ENCODE measurements around the gene AMFR. TPM values are rescaled to one million over a fixed set of nuclear protein-coding genes. Genes with fewer than 3 reads are reported as not detected.
A peak's percentile ranks its signal among the peaks of the same experiment; 100 is the strongest.

Gene AMFR
- total RNA-seq, 1 experiment from 2014 or later = 25.6 TPM

DNA sequence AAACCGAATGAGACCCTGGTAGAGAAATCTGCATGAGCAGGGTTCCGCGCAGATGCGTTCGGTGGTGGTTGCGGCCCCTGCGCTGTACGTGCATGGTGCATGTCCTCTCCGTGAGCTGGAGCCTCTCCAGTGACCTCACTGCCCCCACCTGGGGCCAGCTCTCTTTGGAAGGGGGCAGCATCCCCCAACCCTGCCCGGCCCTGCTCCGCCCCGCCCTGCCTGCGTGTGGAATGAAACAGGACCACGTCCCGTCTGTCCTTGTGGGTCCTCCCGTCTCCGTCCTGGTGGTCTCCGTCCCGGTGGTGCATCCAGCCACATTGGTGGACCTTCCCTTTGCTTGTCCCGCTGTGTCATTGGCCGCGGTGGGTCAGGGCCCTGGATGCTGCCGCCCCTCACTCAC, 84.9 kb downstream of the AMFR start:
- Mint-ChIP-seq H3K4me3 (no peak overlapping the region), H3K27ac (peak overlapping the region in 1 of 3 experiments; percentile 62; a peak in 1 of 7 replicates), H3K36me3 (ENCODE audit: insufficient read depth in 1 of 3, low read depth in 3 of 3) (peaks cover 0 to 3% (median 0%) of the 10 kb centered on the region in 3 experiments; a peak in 3 of 7 replicates), H3K27me3 (ENCODE audit: low read depth) (no peaks in the 10 kb centered on the region), H3K4me1 (no peaks in the 10 kb centered on the region), H3K9me3 (no peaks in the 10 kb centered on the region)
- Histone ChIP-seq H2BK20ac (ENCODE audit: low read depth, low read length, poor library complexity, severe bottlenecking) (no peak overlapping the region), H3K9me3 (ENCODE audit: control insufficient read depth, low read depth, low read length) (no peaks in the 10 kb centered on the region), H4K91ac (ENCODE audit: insufficient read length, low read depth, low read length) (no peak overlapping the region), H3K4me1 (ENCODE audit: insufficient read depth, low read length) (no peaks in the 10 kb centered on the region), H4K20me1 (ENCODE audit: control insufficient read depth, insufficient read depth, insufficient read length) (no peaks in the 10 kb centered on the region), H3K14ac (ENCODE audit: insufficient read depth, low read length) (no peak overlapping the region), H3T11ph (ENCODE audit: low read length) (no peak overlapping the region), H3K9ac (ENCODE audit: extremely low read depth, insufficient read length, low read length) (no peak overlapping the region), H3K18ac (ENCODE audit: insufficient read length, low read depth, low read length) (no peak overlapping the region), H3K27me3 (ENCODE audit: insufficient read depth, low read length) (no peaks in the 10 kb centered on the region), H3K4me2 (ENCODE audit: insufficient read depth, insufficient read length, low read length) (no peak overlapping the region), H2AK5ac (ENCODE audit: insufficient read length, low read length) (no peak overlapping the region), H4K5ac (ENCODE audit: insufficient read length, low read depth, low read length) (no peak overlapping the region), H3K79me1 (ENCODE audit: insufficient read depth, low read depth, low read length, poor library complexity, severe bottlenecking) (no peaks in the 10 kb centered on the region), H2BK12ac (ENCODE audit: insufficient read length, low read depth, low read length) (no peak overlapping the region), H3K56ac (ENCODE audit: insufficient read length, low read depth, low read length) (no peak overlapping the region), H2BK5ac (ENCODE audit: insufficient read length, low read length) (no peak overlapping the region), H3K79me2 (ENCODE audit: insufficient read depth, low read length) (no peaks in the 10 kb centered on the region), H2AFZ (ENCODE audit: low read length) (no peak overlapping the region), H3K27ac (ENCODE audit: insufficient read length, low read depth, low read length) (no peak overlapping the region), H3K4ac (ENCODE audit: low read depth, low read length) (no peak overlapping the region), H2BK120ac (ENCODE audit: low read depth, low read length, poor library complexity, severe bottlenecking) (no peak overlapping the region), H2BK15ac (ENCODE audit: low read depth, low read length) (no peak overlapping the region), H4K8ac (replicated peaks; ENCODE audit: insufficient read length, low read depth, low read length) (no peak overlapping the region), H3K23ac (ENCODE audit: insufficient read length, low read depth, low read length) (no peak overlapping the region), H3K23me2 (ENCODE audit: insufficient read length, low read depth, low read length, poor library complexity, severe bottlenecking) (peaks cover 5% of the 10 kb centered on the region)
- TF ChIP-seq, protein P1, sequence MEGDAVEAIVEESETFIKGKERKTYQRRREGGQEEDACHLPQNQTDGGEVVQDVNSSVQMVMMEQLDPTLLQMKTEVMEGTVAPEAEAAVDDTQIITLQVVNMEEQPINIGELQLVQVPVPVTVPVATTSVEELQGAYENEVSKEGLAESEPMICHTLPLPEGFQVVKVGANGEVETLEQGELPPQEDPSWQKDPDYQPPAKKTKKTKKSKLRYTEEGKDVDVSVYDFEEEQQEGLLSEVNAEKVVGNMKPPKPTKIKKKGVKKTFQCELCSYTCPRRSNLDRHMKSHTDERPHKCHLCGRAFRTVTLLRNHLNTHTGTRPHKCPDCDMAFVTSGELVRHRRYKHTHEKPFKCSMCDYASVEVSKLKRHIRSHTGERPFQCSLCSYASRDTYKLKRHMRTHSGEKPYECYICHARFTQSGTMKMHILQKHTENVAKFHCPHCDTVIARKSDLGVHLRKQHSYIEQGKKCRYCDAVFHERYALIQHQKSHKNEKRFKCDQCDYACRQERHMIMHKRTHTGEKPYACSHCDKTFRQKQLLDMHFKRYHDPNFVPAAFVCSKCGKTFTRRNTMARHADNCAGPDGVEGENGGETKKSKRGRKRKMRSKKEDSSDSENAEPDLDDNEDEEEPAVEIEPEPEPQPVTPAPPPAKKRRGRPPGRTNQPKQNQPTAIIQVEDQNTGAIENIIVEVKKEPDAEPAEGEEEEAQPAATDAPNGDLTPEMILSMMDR (conservative IDR thresholded peaks at IDR 0.05) = no peak
- WGBS (ENCODE audit: extremely low coverage, insufficient read length, low lambda C conversion rate) = no CpG with 5 or more reads among the region's 23 CpGs
- no peak for DNase-seq
